ENCODE results near the gene PTAFR.

Gene PTAFR

GRCh38 chr1:28139025-28139712 is 37.3 kb downstream of the PTAFR start:
- no peak for TF ChIP-seq REST (IDR thresholded peaks at IDR 0.05; ENCODE audit: insufficient read depth in 1 of 2, low read depth in 2 of 2, low read length in 2 of 2)
- no peak for TF ChIP-seq POLR2AphosphoS5 (IDR thresholded peaks at IDR 0.05; ENCODE audit: low read depth, low read length)
- no peak for TF ChIP-seq SIN3A (IDR thresholded peaks at IDR 0.05; ENCODE audit: borderline replicate concordance, insufficient read depth, low read length)
- TF ChIP-seq TAF1 (IDR thresholded peaks at IDR 0.05; ENCODE audit: borderline replicate concordance, insufficient read depth, low read length), result no peak
- TF ChIP-seq FOXP2 (optimal IDR thresholded peaks at IDR 0.05; ENCODE audit: borderline replicate concordance, extremely low read depth, extremely low read length, insufficient read depth), result no peak

DNA sequence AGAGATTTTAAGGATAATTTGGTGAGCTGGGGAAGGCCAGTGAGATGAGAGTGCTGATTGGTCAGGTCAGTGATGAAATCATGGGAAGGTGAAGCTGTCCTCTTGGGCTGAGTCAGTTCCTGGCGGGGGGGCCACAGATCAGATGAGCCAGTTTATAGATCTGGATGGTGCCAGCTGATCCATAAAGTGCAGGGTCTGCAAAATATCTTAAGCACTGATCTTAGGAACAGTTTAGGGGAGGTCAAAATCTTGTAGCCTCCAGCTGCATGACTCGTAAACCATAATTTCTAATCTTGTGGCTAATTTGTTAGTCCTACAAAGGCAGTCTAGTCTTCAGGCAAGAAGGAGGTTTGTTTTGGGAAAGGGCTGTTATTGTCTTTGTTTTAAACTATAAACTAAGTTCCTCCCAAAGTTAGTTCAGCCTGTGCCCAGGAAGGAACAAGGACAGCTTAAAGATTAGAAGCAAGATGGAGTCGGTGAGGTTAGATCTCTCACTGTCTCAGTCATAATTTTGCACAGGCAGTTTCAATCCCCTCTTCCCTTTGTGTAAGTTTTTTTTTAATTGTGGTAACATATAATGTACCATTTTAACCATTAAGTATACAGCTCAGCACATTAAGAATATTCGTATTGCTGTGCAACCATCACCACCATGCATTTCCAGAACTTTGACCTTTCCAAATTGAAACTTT is 39.4 kb downstream of the PTAFR start:
- TF ChIP-seq REST (IDR thresholded peaks at IDR 0.05; ENCODE audit: insufficient read depth in 1 of 2, low read depth in 2 of 2, low read length in 2 of 2) (no peak), TAF1 (IDR thresholded peaks at IDR 0.05; ENCODE audit: borderline replicate concordance, insufficient read depth, low read length) (no peak), SIN3A (IDR thresholded peaks at IDR 0.05; ENCODE audit: borderline replicate concordance, insufficient read depth, low read length) (no peak), FOXP2 (optimal IDR thresholded peaks at IDR 0.05; ENCODE audit: borderline replicate concordance, extremely low read depth, extremely low read length, insufficient read depth) (no peak), POLR2AphosphoS5 (IDR thresholded peaks at IDR 0.05; ENCODE audit: low read depth, low read length) (no peak)

GRCh38 chr1:28136169-28136921 is 40.1 kb downstream of the PTAFR start:
- TF ChIP-seq SIN3A (IDR thresholded peaks at IDR 0.05; ENCODE audit: borderline replicate concordance, insufficient read depth, low read length) (no peak), FOXP2 (optimal IDR thresholded peaks at IDR 0.05; ENCODE audit: borderline replicate concordance, extremely low read depth, extremely low read length, insufficient read depth) (no peak), TAF1 (IDR thresholded peaks at IDR 0.05; ENCODE audit: borderline replicate concordance, insufficient read depth, low read length) (no peak), POLR2AphosphoS5 (IDR thresholded peaks at IDR 0.05; ENCODE audit: low read depth, low read length) (no peak), REST (IDR thresholded peaks at IDR 0.05; ENCODE audit: insufficient read depth in 1 of 2, low read depth in 2 of 2, low read length in 2 of 2) (no peak)

GRCh38 chr1:28135371-28136168 is 40.9 kb downstream of the PTAFR start:
- TF ChIP-seq REST (IDR thresholded peaks at IDR 0.05; ENCODE audit: insufficient read depth in 1 of 2, low read depth in 2 of 2, low read length in 2 of 2) (no peak), SIN3A (IDR thresholded peaks at IDR 0.05; ENCODE audit: borderline replicate concordance, insufficient read depth, low read length) (no peak), POLR2AphosphoS5 (IDR thresholded peaks at IDR 0.05; ENCODE audit: low read depth, low read length) (no peak), FOXP2 (optimal IDR thresholded peaks at IDR 0.05; ENCODE audit: borderline replicate concordance, extremely low read depth, extremely low read length, insufficient read depth) (no peak), TAF1 (IDR thresholded peaks at IDR 0.05; ENCODE audit: borderline replicate concordance, insufficient read depth, low read length) (no peak)
